ENCODE measurements around the gene MRPL36. TPM values are rescaled to one million over a fixed set of nuclear protein-coding genes. Genes with fewer than 3 reads are reported as not detected.

MRPL36 gene
- total RNA-seq, 1 donor from 2014 or later: 25.1 TPM

GRCh38 chr5:1763548-1763911, 36.1 kb downstream of the MRPL36 start:
- DNase-seq (peak; percentile 49), ATAC-seq (no peak)
- Histone ChIP-seq H3K9me3 (no peaks in the 10 kb centered on the region), H3K27me3 (ENCODE audit: low read depth) (peaks cover 40% of the 10 kb centered on the region), H3K27ac (no peak overlapping the region), H3K4me3 (no peak overlapping the region), H3K4me1 (no peaks in the 10 kb centered on the region), H3K36me3 (no peaks in the 10 kb centered on the region)
- intact Hi-C loops (cut with DNase I): no loop called here
- TF ChIP-seq, protein P1, sequence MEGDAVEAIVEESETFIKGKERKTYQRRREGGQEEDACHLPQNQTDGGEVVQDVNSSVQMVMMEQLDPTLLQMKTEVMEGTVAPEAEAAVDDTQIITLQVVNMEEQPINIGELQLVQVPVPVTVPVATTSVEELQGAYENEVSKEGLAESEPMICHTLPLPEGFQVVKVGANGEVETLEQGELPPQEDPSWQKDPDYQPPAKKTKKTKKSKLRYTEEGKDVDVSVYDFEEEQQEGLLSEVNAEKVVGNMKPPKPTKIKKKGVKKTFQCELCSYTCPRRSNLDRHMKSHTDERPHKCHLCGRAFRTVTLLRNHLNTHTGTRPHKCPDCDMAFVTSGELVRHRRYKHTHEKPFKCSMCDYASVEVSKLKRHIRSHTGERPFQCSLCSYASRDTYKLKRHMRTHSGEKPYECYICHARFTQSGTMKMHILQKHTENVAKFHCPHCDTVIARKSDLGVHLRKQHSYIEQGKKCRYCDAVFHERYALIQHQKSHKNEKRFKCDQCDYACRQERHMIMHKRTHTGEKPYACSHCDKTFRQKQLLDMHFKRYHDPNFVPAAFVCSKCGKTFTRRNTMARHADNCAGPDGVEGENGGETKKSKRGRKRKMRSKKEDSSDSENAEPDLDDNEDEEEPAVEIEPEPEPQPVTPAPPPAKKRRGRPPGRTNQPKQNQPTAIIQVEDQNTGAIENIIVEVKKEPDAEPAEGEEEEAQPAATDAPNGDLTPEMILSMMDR (IDR thresholded peaks at IDR 0.05): peak; percentile 64

DNA sequence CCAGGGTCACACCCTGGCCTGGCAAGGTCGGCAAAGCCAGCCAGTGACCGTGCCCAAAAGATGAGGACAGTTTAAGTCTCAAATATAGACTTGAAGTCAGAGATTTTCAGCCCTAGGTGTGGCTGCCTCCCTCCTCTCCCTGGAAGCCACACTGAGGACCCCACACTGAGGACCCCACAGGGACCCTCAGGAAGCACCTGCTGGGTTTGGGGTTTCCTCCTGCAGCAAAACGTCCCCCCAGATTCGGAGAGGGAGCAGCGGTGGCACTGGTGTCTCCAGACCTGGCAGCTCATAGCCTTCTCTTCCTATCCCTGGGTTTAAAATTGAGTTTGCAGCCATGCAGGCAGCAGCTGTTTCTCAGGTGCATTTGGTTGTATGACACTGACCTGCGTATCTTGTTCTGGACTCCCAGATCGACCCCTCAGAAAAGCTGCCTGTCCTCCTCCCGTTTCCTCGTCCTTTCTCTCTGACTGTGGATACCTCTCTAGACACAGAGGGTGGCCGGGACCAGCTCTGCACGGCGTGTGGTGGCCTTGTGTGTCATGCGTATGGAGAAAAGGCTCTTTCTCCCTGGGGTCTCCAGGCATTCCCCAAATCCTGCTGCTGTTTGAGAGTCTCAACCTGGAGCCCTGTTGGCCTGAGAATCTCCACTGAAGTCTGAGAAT, 36.6 kb downstream of the MRPL36 start:
- TF ChIP-seq, protein P1 (IDR thresholded peaks at IDR 0.05): no peak
- Histone ChIP-seq H3K36me3 (no peaks in the 10 kb centered on the region), H3K4me1 (no peaks in the 10 kb centered on the region), H3K27ac (no peak overlapping the region), H3K9me3 (no peaks in the 10 kb centered on the region), H3K27me3 (ENCODE audit: low read depth) (peaks cover 39% of the 10 kb centered on the region), H3K4me3 (no peak overlapping the region)
- intact Hi-C loops (cut with DNase I): no loop called here
- ATAC-seq (no peak), DNase-seq (no peak)

GRCh38 chr5:1762121-1762882, 37.3 kb downstream of the MRPL36 start:
- intact Hi-C loops (cut with DNase I): no loop called here
- Histone ChIP-seq H3K4me1 (no peaks in the 10 kb centered on the region), H3K27me3 (ENCODE audit: low read depth) (peaks cover 32% of the 10 kb centered on the region), H3K4me3 (no peak overlapping the region), H3K27ac (no peak overlapping the region), H3K9me3 (no peaks in the 10 kb centered on the region), H3K36me3 (no peaks in the 10 kb centered on the region)
- TF ChIP-seq, protein P1 (IDR thresholded peaks at IDR 0.05): no peak
- DNase-seq (peak; percentile 23), ATAC-seq (no peak)

- H3K4me1 ChIP-seq: no peaks in the 10 kb centered on the region
- peaks cover 26% of the 10 kb centered on the region for H3K27me3 ChIP-seq (ENCODE audit: low read depth)
- no peak overlapping the region for H3K4me3 ChIP-seq
- no peak overlapping the region for H3K27ac ChIP-seq
- DNase-seq: peak; percentile 29
- H3K9me3 ChIP-seq: no peaks in the 10 kb centered on the region
- no peak for ATAC-seq
- no peaks in the 10 kb centered on the region for H3K36me3 ChIP-seq
- TF ChIP-seq, protein P1 (IDR thresholded peaks at IDR 0.05): no peak
- intact Hi-C loops (cut with DNase I): no loop called here
Observed at GRCh38 chr5:1761453-1761755, 38.2 kb downstream of the MRPL36 start.

DNA sequence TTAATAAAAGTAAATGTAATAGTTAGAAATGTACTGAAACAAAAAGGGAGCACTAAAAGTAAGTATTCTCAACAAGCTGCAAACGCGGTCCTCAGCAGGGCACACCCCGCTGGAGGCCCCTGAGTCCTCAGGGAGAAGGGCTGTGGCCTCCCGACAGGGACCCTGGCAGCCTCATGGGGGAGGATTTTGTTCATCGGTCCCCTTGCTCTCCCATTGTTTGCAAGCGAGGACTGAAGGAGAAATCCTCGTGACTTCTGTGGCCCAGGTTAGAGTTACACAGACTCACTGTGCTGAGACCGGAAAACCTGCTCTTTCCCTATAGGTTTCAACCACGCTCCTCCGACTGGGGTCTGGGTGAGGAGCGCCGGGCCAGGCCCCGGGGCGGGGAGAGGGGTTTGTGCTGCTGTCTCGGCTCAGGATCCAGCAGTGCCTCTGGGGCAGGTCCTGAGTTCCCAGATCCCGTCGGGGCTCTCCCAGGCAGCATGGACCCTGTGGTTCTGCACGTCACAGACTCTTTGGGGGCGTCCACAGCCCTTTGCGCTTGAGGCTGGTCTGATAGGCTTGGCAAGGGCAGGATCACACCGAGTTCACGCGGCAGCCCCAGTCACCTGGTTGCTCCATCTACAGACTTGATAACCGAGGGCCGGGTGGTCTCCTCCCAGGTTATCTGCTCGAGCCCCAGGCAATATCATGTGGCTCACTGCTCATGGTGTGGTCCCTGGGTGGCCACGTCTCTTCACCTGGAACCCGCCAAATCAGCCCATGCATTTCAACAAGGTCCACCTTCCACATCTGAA, 38.8 kb downstream of the MRPL36 start:
- peak; percentile 34 for DNase-seq
- H3K27ac ChIP-seq: no peak overlapping the region
- TF ChIP-seq, protein P1 (IDR thresholded peaks at IDR 0.05): no peak
- ATAC-seq: no peak
- intact Hi-C loops (cut with DNase I): no loop called here
- no peaks in the 10 kb centered on the region for H3K4me1 ChIP-seq
- H3K36me3 ChIP-seq: no peaks in the 10 kb centered on the region
- H3K27me3 ChIP-seq (ENCODE audit: low read depth): peaks cover 22% of the 10 kb centered on the region
- no peak overlapping the region for H3K4me3 ChIP-seq
- no peaks in the 10 kb centered on the region for H3K9me3 ChIP-seq

Data from lower lobe of right lung (tissue), 2 donors.